ENCODE measurements around the gene WWOX.
"Not testable (repeated sequence)": the region's sequence is repeated elsewhere in the genome, so short reads cannot be mapped to it uniquely, and the experiment has no call there.

WWOX gene

GRCh38 chr16:78675951-78676792 is 576.7 kb downstream of the WWOX start:
- Histone ChIP-seq H3K36me3 (ENCODE audit: control insufficient read depth, insufficient read depth, low read length) (no peaks in the 10 kb centered on the region), H3K27me3 (ENCODE audit: control insufficient read depth, insufficient read depth, low read length) (no peaks in the 10 kb centered on the region), H3K4me1 (ENCODE audit: control insufficient read depth, insufficient read depth, low read length) (no peaks in the 10 kb centered on the region), H3K9ac (ENCODE audit: low read depth, low read length) (no peak overlapping the region), H3K9me3 (ENCODE audit: control insufficient read depth, insufficient read depth, low read length) (no peaks in the 10 kb centered on the region), H3K4me3 (ENCODE audit: low read depth, low read length) (no peak overlapping the region)

GRCh38 chr16:78677181-78677731 is 577.8 kb downstream of the WWOX start:
- H3K27me3 ChIP-seq (ENCODE audit: control insufficient read depth, insufficient read depth, low read length) = no peaks in the 10 kb centered on the region
- no peak overlapping the region for H3K9ac ChIP-seq (ENCODE audit: low read depth, low read length)
- no peaks in the 10 kb centered on the region for H3K9me3 ChIP-seq (ENCODE audit: control insufficient read depth, insufficient read depth, low read length)
- H3K4me3 ChIP-seq (ENCODE audit: low read depth, low read length) = no peak overlapping the region
- H3K4me1 ChIP-seq (ENCODE audit: control insufficient read depth, insufficient read depth, low read length) = no peaks in the 10 kb centered on the region
- H3K36me3 ChIP-seq (ENCODE audit: control insufficient read depth, insufficient read depth, low read length) = no peaks in the 10 kb centered on the region

GRCh38 chr16:78679546-78679945 is 580.1 kb downstream of the WWOX start:
- no peak overlapping the region for H3K4me3 ChIP-seq (ENCODE audit: low read depth, low read length)

GRCh38 chr16:78681743-78682142 is 582.3 kb downstream of the WWOX start:
- no peak overlapping the region for H3K9ac ChIP-seq (ENCODE audit: low read depth, low read length)
- no peaks in the 10 kb centered on the region for H3K36me3 ChIP-seq (ENCODE audit: control insufficient read depth, insufficient read depth, low read length)
- no peaks in the 10 kb centered on the region for H3K9me3 ChIP-seq (ENCODE audit: control insufficient read depth, insufficient read depth, low read length)
- no peak overlapping the region for H3K4me3 ChIP-seq (ENCODE audit: low read depth, low read length)
- H3K4me1 ChIP-seq (ENCODE audit: control insufficient read depth, insufficient read depth, low read length) = no peaks in the 10 kb centered on the region
- no peaks in the 10 kb centered on the region for H3K27me3 ChIP-seq (ENCODE audit: control insufficient read depth, insufficient read depth, low read length)

More at GRCh38 chr16:78679546-78679945, 580.1 kb downstream of the WWOX start:
- no peak overlapping the region for H3K9ac ChIP-seq (ENCODE audit: low read depth, low read length)
- H3K9me3 ChIP-seq (ENCODE audit: control insufficient read depth, insufficient read depth, low read length) = no peaks in the 10 kb centered on the region
- no peaks in the 10 kb centered on the region for H3K27me3 ChIP-seq (ENCODE audit: control insufficient read depth, insufficient read depth, low read length)
- H3K4me1 ChIP-seq (ENCODE audit: control insufficient read depth, insufficient read depth, low read length) = no peaks in the 10 kb centered on the region
- H3K36me3 ChIP-seq (ENCODE audit: control insufficient read depth, insufficient read depth, low read length) = no peaks in the 10 kb centered on the region

GRCh38 chr16:78684030-78684611 is 584.7 kb downstream of the WWOX start:
- Histone ChIP-seq H3K4me1 (ENCODE audit: control insufficient read depth, insufficient read depth, low read length) (no peaks in the 10 kb centered on the region), H3K9me3 (ENCODE audit: control insufficient read depth, insufficient read depth, low read length) (no peaks in the 10 kb centered on the region), H3K9ac (ENCODE audit: low read depth, low read length) (no peak overlapping the region), H3K27me3 (ENCODE audit: control insufficient read depth, insufficient read depth, low read length) (no peaks in the 10 kb centered on the region), H3K4me3 (ENCODE audit: low read depth, low read length) (no peak overlapping the region), H3K36me3 (ENCODE audit: control insufficient read depth, insufficient read depth, low read length) (no peaks in the 10 kb centered on the region)

GRCh38 chr16:78684655-78685375 is 585.4 kb downstream of the WWOX start:
- Histone ChIP-seq H3K36me3 (ENCODE audit: control insufficient read depth, insufficient read depth, low read length) (no peaks in the 10 kb centered on the region), H3K4me1 (ENCODE audit: control insufficient read depth, insufficient read depth, low read length) (no peaks in the 10 kb centered on the region), H3K27me3 (ENCODE audit: control insufficient read depth, insufficient read depth, low read length) (no peaks in the 10 kb centered on the region), H3K9me3 (ENCODE audit: control insufficient read depth, insufficient read depth, low read length) (no peaks in the 10 kb centered on the region), H3K4me3 (ENCODE audit: low read depth, low read length) (no peak overlapping the region), H3K9ac (ENCODE audit: low read depth, low read length) (no peak overlapping the region)

- Histone ChIP-seq H3K4me3 (ENCODE audit: low read depth, low read length) (no peak overlapping the region), H3K9ac (ENCODE audit: low read depth, low read length) (no peak overlapping the region), H3K4me1 (ENCODE audit: control insufficient read depth, insufficient read depth, low read length) (no peaks in the 10 kb centered on the region), H3K9me3 (ENCODE audit: control insufficient read depth, insufficient read depth, low read length) (no peaks in the 10 kb centered on the region), H3K27me3 (ENCODE audit: control insufficient read depth, insufficient read depth, low read length) (no peaks in the 10 kb centered on the region), H3K36me3 (ENCODE audit: control insufficient read depth, insufficient read depth, low read length) (no peaks in the 10 kb centered on the region)
Observed at GRCh38 chr16:78686601-78687000, 587.1 kb downstream of the WWOX start.

- Histone ChIP-seq H3K36me3 (ENCODE audit: control insufficient read depth, insufficient read depth, low read length) (no peaks in the 10 kb centered on the region), H3K9me3 (ENCODE audit: control insufficient read depth, insufficient read depth, low read length) (no peaks in the 10 kb centered on the region), H3K4me3 (ENCODE audit: low read depth, low read length) (no peak overlapping the region), H3K27me3 (ENCODE audit: control insufficient read depth, insufficient read depth, low read length) (no peaks in the 10 kb centered on the region), H3K9ac (ENCODE audit: low read depth, low read length) (no peak overlapping the region), H3K4me1 (ENCODE audit: control insufficient read depth, insufficient read depth, low read length) (no peaks in the 10 kb centered on the region)
Observed at GRCh38 chr16:78689028-78689427, 589.6 kb downstream of the WWOX start.

GRCh38 chr16:78689536-78689935 is 590.1 kb downstream of the WWOX start:
- H3K9me3 ChIP-seq (ENCODE audit: control insufficient read depth, insufficient read depth, low read length) = no peaks in the 10 kb centered on the region
- H3K36me3 ChIP-seq (ENCODE audit: control insufficient read depth, insufficient read depth, low read length) = no peaks in the 10 kb centered on the region
- no peaks in the 10 kb centered on the region for H3K4me1 ChIP-seq (ENCODE audit: control insufficient read depth, insufficient read depth, low read length)
- H3K4me3 ChIP-seq (ENCODE audit: low read depth, low read length) = no peak overlapping the region
- H3K27me3 ChIP-seq (ENCODE audit: control insufficient read depth, insufficient read depth, low read length) = no peaks in the 10 kb centered on the region
- H3K9ac ChIP-seq (ENCODE audit: low read depth, low read length) = no peak overlapping the region

GRCh38 chr16:78690510-78690909 is 591.1 kb downstream of the WWOX start:
- Histone ChIP-seq H3K36me3 (ENCODE audit: control insufficient read depth, insufficient read depth, low read length) (no peaks in the 10 kb centered on the region), H3K9me3 (ENCODE audit: control insufficient read depth, insufficient read depth, low read length) (no peaks in the 10 kb centered on the region), H3K4me3 (ENCODE audit: low read depth, low read length) (no peak overlapping the region), H3K9ac (ENCODE audit: low read depth, low read length) (no peak overlapping the region), H3K4me1 (ENCODE audit: control insufficient read depth, insufficient read depth, low read length) (no peaks in the 10 kb centered on the region), H3K27me3 (ENCODE audit: control insufficient read depth, insufficient read depth, low read length) (no peaks in the 10 kb centered on the region)

GRCh38 chr16:78691746-78692145 is 592.3 kb downstream of the WWOX start:
- H3K27me3 ChIP-seq (ENCODE audit: control insufficient read depth, insufficient read depth, low read length); H3K9ac ChIP-seq (ENCODE audit: low read depth, low read length); H3K9me3 ChIP-seq (ENCODE audit: control insufficient read depth, insufficient read depth, low read length); H3K4me3 ChIP-seq (ENCODE audit: low read depth, low read length); H3K36me3 ChIP-seq (ENCODE audit: control insufficient read depth, insufficient read depth, low read length); H3K4me1 ChIP-seq (ENCODE audit: control insufficient read depth, insufficient read depth, low read length): not testable (repeated sequence)
